Astrocyte of the hippocampus (primary cell): Measurements from ENCODE around the gene DBF4B.
"Not testable (repeated sequence)": the region's sequence is repeated elsewhere in the genome, so short reads cannot be mapped to it uniquely, and the experiment has no call there.

Experiments used
- DNase-seq: peaks from one replicate; pipeline ENCODE4 v3.0.0; 2011; ENCODE audit warnings: low read depth, low spot score

The DBF4B gene

GRCh38 chr17:44733753-44734152, 25.3 kb downstream of the DBF4B start:
- DNase-seq, result peak; percentile 36

DNA sequence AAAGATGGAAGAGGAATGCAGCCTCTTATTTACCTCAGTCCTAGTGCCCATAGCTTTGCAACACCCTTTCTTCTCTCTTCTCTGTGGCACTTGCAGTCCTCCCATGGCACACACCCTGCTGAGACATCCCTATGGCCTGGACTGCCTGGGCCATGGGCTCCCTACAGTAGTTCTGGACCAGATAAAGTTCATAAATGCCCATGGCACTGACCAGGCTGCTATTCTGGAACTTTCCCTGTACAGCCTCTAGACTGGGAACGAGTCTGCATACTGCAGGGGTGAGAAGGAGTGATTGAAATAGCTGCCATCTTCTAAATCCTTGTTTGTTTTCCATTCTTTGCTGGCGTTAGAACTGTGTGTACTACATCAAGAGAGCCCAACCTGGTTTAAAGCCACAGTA, 25.8 kb downstream of the DBF4B start:
- no peak for DNase-seq

DNA sequence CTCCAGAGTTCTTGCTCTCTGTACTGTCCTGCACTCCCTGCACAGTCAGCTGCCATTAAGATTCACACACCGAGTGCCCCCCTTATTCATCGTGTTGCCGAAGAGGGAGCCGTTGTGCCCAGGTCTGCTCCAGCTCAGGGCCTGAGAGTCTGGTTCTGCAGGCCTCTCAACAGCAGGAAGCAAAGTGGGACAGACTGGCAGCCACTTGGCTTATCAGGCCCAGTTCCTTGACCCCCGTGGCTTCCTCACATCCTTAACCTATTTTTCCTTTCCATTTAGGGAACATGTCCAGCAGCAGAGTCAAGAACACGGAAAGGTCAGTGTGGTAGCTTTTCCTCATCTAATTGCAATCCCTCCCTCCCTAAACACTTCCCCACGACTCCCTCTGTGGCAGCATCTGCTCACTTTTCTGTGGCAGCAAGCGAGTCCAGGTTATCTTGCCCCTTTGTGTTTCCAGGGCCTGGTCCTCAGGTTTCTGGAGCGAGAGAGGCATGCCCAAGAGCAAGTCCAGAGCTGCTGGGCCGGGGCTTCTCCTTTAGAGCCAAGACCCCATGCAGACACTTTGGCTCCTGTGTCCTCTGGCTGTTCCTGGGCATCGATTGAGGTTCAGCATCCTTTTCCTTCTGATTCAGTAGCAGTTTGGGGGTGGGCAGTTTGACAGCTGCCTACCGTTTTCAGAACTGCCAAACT, 28.2 kb downstream of the DBF4B start:
- DNase-seq, result no peak

DNA sequence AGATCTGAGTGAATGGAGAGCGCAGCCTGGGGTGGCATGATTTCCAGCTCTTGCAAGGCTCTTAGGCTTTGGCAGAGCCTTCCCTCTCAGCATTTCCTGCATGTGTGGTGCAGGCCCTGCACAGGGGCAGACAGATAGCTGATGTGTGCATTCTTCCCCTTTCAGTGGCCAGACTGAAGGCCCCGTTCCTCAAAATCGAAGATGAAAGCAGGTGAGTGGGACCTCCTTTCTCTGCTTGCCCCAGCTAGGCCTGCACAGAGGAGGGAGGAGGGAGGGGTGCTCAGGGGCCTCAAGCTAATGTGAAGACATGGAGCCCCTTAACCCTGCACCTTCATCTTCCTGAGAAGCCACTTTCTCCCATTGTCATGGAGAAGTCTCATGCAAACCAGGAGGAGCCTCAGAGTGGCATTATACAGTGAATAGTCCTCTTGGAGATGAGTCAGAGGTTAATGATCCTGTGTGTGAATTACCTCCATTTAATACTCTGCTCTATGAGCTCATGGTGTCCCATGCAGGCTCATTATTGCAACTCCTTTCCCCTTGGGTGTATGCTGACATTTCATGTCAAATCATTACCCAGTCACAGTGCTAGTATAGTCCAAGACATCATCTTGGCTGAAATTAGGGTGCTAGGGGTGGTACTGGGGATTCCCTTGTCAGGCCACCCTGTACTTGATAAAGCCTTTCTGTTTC, 29.9 kb downstream of the DBF4B start:
- DNase-seq, result no peak

- no peak for DNase-seq
These were observed 32.9 kb downstream of the DBF4B start for GRCh38 chr17:44741316-44741715.

- DNase-seq, result no peak
These were observed 36.8 kb downstream of the DBF4B start for GRCh38 chr17:44745301-44745700.

- DNase-seq, result not testable (repeated sequence)
These were observed 37.3 kb downstream of the DBF4B start for GRCh38 chr17:44745738-44746137.

DNA sequence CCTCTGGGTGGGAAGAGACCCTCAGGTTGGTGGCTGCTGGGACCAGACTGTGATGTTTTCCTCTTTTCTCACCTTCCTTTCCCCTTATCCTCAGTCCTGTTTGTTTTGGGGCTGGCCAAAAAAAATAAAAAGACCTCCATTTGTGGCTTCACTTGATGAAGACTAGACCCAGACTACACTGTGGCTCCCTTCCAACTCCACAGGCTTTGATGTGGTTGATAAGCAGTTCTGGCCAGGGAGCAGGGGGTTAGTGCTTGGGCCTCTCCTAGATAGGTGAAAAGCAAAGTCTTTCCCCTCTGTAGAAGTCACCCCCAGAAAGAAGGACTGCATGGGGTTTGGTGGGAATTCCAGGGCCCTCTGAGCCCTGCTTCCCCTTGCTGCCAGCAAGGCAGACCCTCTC, 39.1 kb downstream of the DBF4B start:
- peak; percentile 67 for DNase-seq

DNA sequence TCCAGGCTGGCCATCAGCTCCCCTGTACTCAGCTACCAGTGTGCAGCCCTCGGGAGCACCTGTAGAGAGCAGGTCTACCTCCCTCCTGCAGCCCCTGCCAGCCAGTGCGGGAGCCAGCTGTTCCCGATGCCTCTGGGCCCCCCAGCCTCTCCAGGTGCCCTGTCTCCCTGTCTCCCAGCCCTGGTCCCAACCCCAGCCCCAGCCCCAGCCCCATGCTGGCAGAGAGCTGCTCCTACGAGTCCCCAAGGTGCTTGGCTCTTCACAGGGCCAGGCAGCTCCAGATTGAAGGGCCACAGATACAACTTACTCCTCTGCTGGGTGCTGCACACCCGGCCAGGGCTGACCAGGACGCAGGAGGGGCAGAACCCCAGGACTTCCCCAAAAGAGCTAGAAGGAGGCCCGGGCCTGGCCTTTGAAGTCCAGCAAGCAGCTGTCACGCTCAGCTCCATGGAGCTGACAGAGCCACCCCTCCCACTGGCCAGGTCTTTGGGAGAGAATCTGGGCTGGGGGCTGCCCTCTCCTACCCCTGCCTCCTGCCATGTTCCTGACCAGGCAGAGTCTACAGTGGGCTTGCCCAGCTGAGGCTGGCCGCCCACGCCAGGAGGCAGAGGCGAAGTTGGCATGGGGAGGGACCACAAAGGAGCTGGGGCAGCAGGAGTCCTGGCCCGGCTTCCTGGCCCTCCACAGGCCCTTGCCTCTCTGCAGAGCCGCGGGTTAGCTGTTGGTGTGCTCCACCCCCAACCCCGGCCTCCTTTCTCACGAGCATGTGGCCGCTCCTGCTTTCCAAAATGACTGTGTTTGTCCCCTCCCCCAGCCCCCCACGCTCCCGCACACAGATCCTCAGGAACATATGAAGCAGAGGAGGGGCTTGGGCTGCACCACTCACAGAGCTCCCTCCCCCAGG, 40.9 kb downstream of the DBF4B start:
- no peak for DNase-seq

DNA sequence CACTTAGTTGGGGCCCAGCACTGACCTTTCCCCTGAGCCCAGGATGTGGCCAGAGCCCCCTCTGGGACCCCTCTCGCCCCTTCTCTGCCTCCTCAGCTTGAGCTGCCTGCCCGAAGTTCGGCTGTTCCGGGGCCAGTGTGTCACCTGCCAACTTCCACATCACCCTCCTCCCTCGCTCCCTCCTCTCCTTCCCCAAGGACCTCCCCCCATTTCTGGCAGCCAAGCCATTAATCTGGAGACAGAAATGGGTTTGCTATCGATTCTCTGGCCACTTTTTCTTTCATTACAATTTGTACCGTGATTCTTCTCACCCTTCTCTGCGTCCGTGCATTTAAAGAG, 41.5 kb downstream of the DBF4B start:
- no peak for DNase-seq

- no peak for DNase-seq
These were observed 42.9 kb downstream of the DBF4B start for GRCh38 chr17:44751331-44751730.

- DNase-seq, result no peak
These were observed 43.3 kb downstream of the DBF4B start for GRCh38 chr17:44751806-44752205.

DNA sequence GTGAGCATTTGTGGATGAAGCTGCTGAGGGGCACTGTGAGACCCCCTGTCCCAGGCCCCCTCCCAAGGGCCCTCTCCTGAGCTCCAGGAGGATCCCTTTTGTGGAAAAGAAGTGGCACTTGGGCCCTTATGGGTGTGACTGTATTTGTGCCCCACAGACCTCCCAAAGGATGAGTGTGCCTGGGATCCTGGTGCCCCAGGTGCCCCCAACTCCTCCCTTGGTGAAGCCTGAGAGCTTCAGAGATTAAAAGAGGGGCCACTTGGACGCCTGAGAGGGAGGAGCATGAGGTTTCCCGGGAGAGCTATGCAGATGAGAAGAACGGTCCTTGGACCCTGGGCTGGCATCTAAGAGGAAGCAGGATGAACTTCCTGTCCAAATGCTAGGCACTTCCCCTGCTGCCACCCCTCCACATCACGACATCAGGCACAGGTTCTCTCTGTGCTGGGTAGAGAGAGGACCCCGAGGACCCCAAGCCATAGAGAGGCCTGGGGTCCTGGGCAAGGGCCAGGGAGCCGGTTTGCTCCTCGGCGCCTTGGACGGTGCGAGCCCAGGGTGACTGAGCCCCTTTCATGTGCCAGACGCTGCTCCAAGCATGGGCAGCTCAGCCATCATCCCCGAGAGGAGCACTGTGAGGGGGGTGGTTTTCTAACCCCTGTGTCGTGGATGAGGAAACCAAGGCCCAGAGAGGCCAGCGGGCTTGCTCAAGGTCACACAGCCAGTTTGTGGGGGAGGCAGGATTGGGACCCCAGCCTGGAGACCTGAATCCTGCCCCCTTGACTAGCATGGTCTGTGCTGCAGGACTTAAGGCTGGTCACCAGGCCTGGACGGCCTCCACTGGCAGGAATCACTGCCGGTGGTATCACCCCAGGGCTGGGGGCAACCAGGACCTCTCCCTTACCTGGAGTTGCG, 44.7 kb downstream of the DBF4B start:
- no peak for DNase-seq

DNA sequence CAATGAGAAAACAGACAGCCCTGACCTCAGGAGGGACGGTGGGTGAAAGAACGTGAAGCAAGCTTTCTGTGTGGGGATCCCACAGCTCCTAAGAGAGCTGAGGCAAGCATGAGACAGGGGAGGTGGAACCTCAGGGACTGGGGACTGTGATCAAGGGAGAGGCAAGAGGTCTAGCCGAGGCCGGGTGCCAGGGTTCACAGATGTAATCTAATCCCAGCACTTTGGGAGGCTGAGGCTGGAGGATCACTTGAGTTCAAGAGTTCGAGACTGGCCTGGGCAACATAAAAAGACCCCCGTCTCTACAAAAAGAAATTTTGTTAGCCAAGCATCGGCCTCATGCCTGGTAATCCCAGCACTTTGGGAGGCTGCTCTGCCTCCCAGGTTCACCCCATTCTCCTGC, 45.8 kb downstream of the DBF4B start:
- no peak for DNase-seq

DNA sequence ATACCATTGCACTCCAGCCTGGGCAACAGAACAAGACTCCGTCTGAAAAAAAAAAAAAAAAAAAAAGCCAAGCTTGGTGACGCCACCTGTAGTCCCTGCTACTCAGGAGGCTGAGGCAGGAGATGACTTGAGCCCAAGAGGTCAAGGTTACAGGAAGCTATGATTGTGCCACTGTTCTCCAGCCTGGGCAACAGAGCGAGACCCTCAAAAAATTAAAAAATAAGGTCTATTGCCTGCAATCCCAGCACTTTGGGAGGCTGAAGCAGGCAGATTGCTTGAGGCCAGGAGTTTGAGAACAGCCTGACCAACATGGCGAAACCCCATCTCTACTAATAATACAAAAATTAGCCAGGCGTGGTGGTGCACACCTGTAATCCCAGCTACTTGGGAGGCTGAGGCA, 46.7 kb downstream of the DBF4B start:
- DNase-seq, result not testable (repeated sequence)

DNA sequence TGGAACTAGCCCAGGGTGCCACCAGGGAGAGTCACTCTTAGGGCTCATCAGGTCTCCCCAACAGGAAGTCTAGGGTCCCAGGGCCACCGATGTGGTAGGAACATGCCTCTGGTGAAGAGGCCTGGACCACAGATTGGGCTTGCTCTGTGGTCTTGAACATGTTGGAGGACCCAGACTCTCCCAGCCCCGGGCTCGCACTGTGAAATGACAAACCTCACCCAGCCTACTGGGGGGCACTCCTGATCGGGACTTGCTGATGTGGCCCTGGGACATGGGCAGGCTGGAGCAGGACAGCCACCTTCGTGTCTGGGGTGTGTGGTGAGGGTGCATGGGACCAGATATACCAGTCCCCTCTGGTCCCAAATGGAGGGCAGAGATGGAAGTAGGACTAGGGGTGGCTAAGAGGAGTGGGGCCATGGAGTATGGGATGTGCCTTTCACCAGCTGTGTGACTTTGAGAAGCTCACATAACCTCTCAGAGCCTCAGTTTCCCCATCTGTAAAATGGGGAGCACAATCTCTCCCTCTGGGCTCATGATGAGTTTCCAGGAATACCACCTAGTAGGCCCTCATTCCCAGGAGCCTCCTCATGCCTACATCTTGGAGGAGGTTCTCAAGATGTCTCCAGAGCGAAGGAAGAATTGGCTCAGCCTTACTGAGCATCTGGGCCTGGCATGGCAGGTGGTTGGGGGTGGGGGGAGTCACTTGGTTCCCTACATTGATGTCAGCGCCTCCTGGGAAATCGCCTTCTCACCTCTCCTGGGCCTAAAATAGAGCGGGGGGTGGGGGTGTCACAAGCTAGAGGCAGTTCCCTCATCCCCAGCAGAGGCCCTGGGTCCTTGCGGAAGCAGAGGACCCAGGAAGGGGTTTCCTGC, 48.8 kb downstream of the DBF4B start:
- no peak for DNase-seq

GRCh38 chr17:44757918-44758413, 49.5 kb downstream of the DBF4B start:
- DNase-seq, result no peak

GRCh38 chr17:44758414-44759085, 50.1 kb downstream of the DBF4B start, which contains the start of gene ADAM11:
Gene ADAM11, plus strand, starts transcription at chr17:44758988. Its CDS starts 212 bp downstream, at chr17:44759200.
- DNase-seq, result no peak

DNA sequence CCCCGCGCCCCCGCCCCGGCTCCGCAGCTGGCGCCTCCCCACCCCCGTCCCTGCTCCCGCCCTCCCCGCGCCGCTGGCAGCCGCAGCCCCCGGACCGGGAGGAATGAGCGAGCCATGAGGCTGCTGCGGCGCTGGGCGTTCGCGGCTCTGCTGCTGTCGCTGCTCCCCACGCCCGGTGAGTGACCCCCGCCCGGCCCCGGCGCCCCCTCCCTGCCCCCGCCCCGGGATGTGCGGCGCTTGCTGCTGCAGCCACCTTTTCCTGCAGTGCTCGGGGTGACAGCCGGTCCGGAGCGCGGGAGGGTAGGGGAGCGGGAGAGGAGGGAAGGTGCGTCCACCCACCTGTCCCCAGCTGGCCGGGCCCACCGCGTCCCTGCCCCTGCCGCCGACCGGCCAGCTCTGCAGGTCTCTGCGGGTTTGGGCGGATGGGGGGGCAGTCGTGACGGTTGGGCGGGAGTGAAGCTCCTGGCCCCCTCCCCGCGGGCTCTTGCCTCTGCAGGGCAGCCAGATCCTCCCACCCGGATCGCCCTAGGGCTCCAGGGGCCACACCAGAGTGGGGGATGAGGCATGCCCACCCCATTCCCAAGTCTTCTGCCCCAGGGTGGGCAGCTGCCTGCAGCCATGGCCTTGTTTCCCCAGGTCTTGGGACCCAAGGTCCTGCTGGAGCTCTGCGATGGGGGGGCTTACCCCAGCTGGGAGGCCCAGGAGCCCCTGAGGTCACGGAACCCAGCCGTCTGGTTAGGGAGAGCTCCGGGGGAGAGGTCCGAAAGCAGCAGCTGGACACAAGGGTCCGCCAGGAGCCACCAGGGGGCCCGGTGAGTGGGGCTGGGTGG, 50.8 kb downstream of the DBF4B start:
- no peak for DNase-seq
